ENCODE results near the gene PKMYT1. TPM values are rescaled to one million over a fixed set of nuclear protein-coding genes. Genes with fewer than 3 reads are reported as not detected.

The PKMYT1 gene
- total RNA-seq, 2 donors from 2014 or later = 0.76 to 1.6 TPM

DNA sequence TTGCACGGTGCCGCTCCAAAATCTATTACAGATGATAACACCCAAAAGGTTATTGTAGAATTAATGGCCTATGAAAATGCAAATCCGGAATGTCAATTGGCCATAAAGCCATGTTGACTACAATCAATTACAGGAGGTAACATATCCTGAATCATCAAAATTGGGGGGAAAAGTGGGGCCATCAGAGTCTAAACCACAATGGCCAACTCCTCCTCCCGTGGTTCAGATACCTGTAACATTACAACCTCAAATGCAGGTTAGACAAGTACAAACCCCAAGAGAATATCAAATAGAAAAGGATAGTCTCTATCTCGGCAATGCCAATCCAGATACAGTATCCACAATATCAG lies 53.6 kb downstream of the PKMYT1 start:
- intact Hi-C loops (cut with DNase I) = loop anchor here in 1 of 2 donors (10.0 kb wide), 1 partner anchor 52 kb away; no protein-coding TSS in a partner anchor
- no peak for DNase-seq (ENCODE audit: low spot score)

DNA sequence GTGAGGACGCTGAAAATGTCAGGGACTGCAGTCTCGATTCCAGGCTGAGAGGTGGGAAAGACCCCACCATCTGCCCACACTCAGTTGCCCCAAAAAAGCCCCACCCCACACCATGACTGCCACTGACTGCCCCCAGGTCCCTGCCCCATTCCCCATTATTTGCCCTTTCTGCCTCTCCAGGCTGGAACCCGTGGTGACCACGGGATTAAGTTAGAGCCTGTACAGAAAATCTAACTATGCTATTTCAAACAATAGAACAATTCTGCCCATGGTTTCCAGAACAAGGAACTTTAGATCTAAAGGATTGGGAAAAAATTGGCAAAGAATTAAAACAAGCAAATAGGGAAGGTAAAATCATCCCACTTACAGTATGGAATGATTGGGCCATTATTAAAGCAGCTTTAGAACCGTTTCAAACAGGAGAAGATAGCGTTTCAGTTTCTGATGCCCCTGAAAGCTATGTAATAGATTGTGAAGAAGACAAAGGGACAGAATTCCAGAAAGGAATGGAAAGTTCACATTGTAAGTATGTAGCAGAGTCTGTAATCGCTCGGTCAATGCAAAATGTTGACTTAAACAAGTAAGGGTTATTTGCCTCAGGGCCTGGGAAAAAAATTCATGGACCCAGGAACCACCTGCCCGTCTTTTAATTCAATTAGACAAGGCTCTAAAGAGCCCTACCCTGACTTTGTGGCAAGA lies 54.1 kb downstream of the PKMYT1 start:
- DNase-seq (ENCODE audit: low spot score) = no peak
- intact Hi-C loops (cut with DNase I) = loop anchor here in 1 of 2 donors (10.0 kb wide), 1 partner anchor 51 kb away; no protein-coding TSS in a partner anchor

DNA sequence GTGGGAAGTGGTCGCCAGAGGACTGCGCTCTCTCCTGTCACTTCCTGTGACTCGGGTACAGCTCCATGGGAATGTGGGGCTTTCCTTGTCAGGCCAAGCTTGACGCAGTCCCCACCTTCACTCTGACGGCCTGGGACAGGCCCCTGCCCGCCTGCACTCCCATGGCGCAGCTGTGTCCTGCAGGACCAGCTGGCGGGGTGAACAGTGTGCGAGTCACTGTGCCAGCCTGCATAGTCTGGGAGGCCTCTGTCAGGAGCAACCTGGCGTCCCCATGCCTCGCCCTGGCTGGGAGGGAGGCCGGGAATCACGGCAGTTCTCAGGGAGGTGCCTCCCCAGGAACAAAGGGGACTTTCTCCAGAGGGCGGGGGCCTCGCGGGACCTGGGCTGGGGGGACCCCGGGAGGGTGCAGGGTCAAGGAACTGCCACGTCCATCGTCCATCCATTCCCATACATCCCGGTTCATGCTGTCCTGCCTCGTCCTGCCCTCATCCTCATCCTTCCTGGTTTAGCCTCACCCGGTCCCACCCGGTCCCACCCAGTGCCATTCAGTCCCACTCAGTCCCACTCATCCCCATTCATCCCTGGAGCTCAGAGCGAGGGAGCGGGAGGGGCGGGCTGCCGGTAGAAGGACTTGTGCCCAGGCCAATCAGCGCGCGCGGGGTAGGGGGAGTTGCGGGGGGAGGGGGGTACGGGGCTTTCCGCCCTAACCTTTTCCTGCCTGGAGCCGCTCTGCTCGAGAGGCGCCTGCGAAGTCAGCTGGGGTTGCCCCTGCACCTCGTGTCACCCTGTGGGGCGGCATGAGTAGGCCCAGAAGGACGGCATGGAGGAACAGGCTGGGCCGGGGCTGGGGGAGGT lies 55.1 kb downstream of the PKMYT1 start:
- no peak for DNase-seq (ENCODE audit: low spot score)
- intact Hi-C loops (cut with DNase I) = loop anchor here (5.0 to 10.0 kb wide), 2 partner anchors 48 to 50 kb away; no protein-coding TSS in a partner anchor

DNA sequence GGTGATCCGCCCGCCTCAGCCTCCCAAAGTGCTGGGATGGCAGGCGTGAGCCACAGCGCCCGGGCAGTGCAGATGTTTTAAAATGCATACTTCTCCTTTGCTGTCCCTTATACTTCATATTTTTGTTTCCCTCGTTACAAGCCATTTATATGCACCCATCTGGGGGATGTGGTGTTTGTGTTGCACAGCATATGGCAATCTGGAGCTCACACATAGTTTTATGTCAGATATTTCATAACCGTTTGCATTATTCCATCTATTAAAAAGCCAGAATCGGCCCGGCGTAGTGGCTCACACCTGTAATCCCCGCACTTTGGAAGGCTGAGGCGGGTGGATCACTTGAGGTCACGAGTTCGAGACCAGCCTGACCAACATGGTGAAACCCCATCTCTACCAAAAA lies 56.8 kb downstream of the PKMYT1 start:
- intact Hi-C loops (cut with DNase I) = loop anchor here (5.0 to 10.0 kb wide), 2 partner anchors 46 to 49 kb away; no protein-coding TSS in a partner anchor
- no peak for DNase-seq (ENCODE audit: low spot score)

Other genes with a start within 250 kb of the PKMYT1 start
- 100 to 1,000 TPM; 320 to 360 TPM for gene SRRM2, start 227.8 kb downstream of the PKMYT1 start, total RNA-seq
- 100 to 1,000 TPM; 182 to 196 TPM for gene ELOB, start 203.2 kb downstream of the PKMYT1 start, total RNA-seq
- not detected for gene PRSS33, start 192.9 kb downstream of the PKMYT1 start, total RNA-seq
- not detected for gene PRSS41, start 182.0 kb downstream of the PKMYT1 start, total RNA-seq
- gene PRSS21, start 163.2 kb downstream of the PKMYT1 start, total RNA-seq = not detected
- gene ZG16B, start 150.1 kb downstream of the PKMYT1 start, total RNA-seq = not detected
- gene PRSS22, start 122.3 kb downstream of the PKMYT1 start, total RNA-seq = not detected
- gene FLYWCH2, start 97.2 kb downstream of the PKMYT1 start, total RNA-seq = 10 to 100 TPM; 16.0 to 17.6 TPM
- 10 to 100 TPM; 31.0 to 37.7 TPM for gene FLYWCH1, start 68.5 kb downstream of the PKMYT1 start, total RNA-seq
- gene KREMEN2, start 16.2 kb downstream of the PKMYT1 start, total RNA-seq = not detected
- 1 to 10 TPM; 2.5 to 5.4 TPM for gene PAQR4, start 11.1 kb downstream of the PKMYT1 start, total RNA-seq
- gene CLDN9, start 32.5 kb upstream of the PKMYT1 start, total RNA-seq = not detected
- gene CLDN6, start 37.7 kb upstream of the PKMYT1 start, total RNA-seq = not detected
- gene TNFRSF12A, start 39.9 kb upstream of the PKMYT1 start, total RNA-seq = 100 to 1,000 TPM in 1 of 2 donors, 10 to 100 TPM in 1; 67.1 to 156 TPM
- gene HCFC1R1, start 43.5 kb upstream of the PKMYT1 start, total RNA-seq = 100 to 1,000 TPM in 1 of 2 donors, 10 to 100 TPM in 1; 63.3 to 104 TPM
- 10 to 100 TPM; 21.6 to 25.7 TPM for gene THOC6, start 43.6 kb upstream of the PKMYT1 start, total RNA-seq
- gene BICDL2, start 56.5 kb upstream of the PKMYT1 start, total RNA-seq = under 1 TPM in 1 of 2 donors, not detected in 1; 0.10 TPM
- 1 to 10 TPM; 4.7 to 5.6 TPM for gene MMP25, start 66.1 kb upstream of the PKMYT1 start, total RNA-seq
- 10 to 100 TPM; 56.8 to 65.4 TPM for gene IL32, start 85.2 kb upstream of the PKMYT1 start, total RNA-seq
- gene ZSCAN10, start 118.8 kb upstream of the PKMYT1 start, total RNA-seq = not detected
- gene ZNF205, start 132.1 kb upstream of the PKMYT1 start, total RNA-seq = 1 to 10 TPM; 7.6 to 8.3 TPM
- gene ZNF213, start 154.6 kb upstream of the PKMYT1 start, total RNA-seq = 10 to 100 TPM in 1 of 2 donors, 1 to 10 TPM in 1; 8.3 to 10.2 TPM
- not detected for gene OR1F1, start 207.8 kb upstream of the PKMYT1 start, total RNA-seq

All from posterior vena cava (tissue), 2 donors.